Tibial artery (tissue), 4 donors: ENCODE data around the gene RHCE.
"Not testable (repeated sequence)": the region's sequence is repeated elsewhere in the genome, so short reads cannot be mapped to it uniquely, and the experiment has no call there.

ENCODE experiments used
- DNase-seq, 2 donors: peaks; one replicate each; pipeline ENCODE4 v3.0.0-alpha.2; 2019
- H3K27ac ChIP-seq, 2 donors: fragments of 200-600 bp; sonication (generic) in 1 of 2; 1 replicate in 1 of 2; 2 replicates in 1 of 2; pipeline ENCODE4 v1.5.1; 2018 to 2019; ENCODE audit warnings: mild to moderate bottlenecking in 1 of 2
- H3K27me3 ChIP-seq, 2 donors: fragments of 200-600 bp; sonication (generic) in 1 of 2; one replicate each; pipeline versions ENCODE4 v1.5.1 to v1.6.0; 2016 to 2019
- H3K36me3 ChIP-seq, 3 donors: fragments of 200-600 bp; sonication (generic) in 2 of 3; one replicate each; pipeline ENCODE4 v1.5.1; 2016 to 2019; ENCODE audit warnings: mild to moderate bottlenecking in 2 of 3
- H3K4me1 ChIP-seq, 4 donors: fragments of 200-600 bp; sonication (generic) in 2 of 4; 1 replicate in 3 of 4; 2 replicates in 1 of 4; pipeline ENCODE4 v1.5.1; 2016 to 2019
- H3K4me3 ChIP-seq, 2 donors: fragments of 200-600 bp; sonication (generic) in 1 of 2; 1 replicate in 1 of 2; 2 replicates in 1 of 2; pipeline ENCODE4 v1.5.1; 2018 to 2019; ENCODE audit warnings: mild to moderate bottlenecking in 2 of 2
- H3K9me3 ChIP-seq, 3 donors: fragments of 200-600 bp; sonication (generic) in 1 of 3; one replicate each; pipeline ENCODE4 v1.5.1; 2016 to 2019
- intact Hi-C: fragments of 100-400 bp; cut with DNase I; formaldehyde crosslinking; loops from one replicate; pipeline ENCODE4 v1.15.0; 2023; ENCODE audit warnings: low total_unique reads
- TF ChIP-seq, protein P1 (sequence below), 2 experiments: fragments of 200-600 bp in 1 of 2; fragments of 450-650 bp in 1 of 2; IDR thresholded peaks; one replicate each; pipeline ENCODE4 v1.5.1; 2017 to 2019; ENCODE audit warnings: antibody characterized with exemption in 2 of 2, mild to moderate bottlenecking in 1 of 2, moderate library complexity in 1 of 2

The RHCE gene

GRCh38 chr1:25461849-25462248 lies 41.2 kb upstream of the RHCE start:
- DNase-seq: no peak
- Histone ChIP-seq H3K27me3 (no peaks in the 10 kb centered on the region), H3K27ac (no peak overlapping the region), H3K9me3 (no peaks in the 10 kb centered on the region), H3K4me1 (peaks cover 0 to 63% (median 17%) of the 10 kb centered on the region in 4 donors), H3K4me3 (no peak overlapping the region), H3K36me3 (peaks cover 0 to 24% (median 23%) of the 10 kb centered on the region in 3 donors)
- intact Hi-C loops: no loop called here
- TF ChIP-seq, protein P1, sequence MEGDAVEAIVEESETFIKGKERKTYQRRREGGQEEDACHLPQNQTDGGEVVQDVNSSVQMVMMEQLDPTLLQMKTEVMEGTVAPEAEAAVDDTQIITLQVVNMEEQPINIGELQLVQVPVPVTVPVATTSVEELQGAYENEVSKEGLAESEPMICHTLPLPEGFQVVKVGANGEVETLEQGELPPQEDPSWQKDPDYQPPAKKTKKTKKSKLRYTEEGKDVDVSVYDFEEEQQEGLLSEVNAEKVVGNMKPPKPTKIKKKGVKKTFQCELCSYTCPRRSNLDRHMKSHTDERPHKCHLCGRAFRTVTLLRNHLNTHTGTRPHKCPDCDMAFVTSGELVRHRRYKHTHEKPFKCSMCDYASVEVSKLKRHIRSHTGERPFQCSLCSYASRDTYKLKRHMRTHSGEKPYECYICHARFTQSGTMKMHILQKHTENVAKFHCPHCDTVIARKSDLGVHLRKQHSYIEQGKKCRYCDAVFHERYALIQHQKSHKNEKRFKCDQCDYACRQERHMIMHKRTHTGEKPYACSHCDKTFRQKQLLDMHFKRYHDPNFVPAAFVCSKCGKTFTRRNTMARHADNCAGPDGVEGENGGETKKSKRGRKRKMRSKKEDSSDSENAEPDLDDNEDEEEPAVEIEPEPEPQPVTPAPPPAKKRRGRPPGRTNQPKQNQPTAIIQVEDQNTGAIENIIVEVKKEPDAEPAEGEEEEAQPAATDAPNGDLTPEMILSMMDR (IDR thresholded peaks at IDR 0.05): no peak

GRCh38 chr1:25460816-25461215 lies 40.2 kb upstream of the RHCE start:
- H3K9me3 ChIP-seq, H3K27me3 ChIP-seq, H3K27ac ChIP-seq, H3K4me3 ChIP-seq, intact Hi-C loops, DNase-seq: not testable (repeated sequence)
- Histone ChIP-seq H3K36me3 (peaks cover 0 to 33% (median 33%) of the 10 kb centered on the region in 3 donors), H3K4me1 (peaks cover 0 to 59% (median 17%) of the 10 kb centered on the region in 4 donors)

DNA sequence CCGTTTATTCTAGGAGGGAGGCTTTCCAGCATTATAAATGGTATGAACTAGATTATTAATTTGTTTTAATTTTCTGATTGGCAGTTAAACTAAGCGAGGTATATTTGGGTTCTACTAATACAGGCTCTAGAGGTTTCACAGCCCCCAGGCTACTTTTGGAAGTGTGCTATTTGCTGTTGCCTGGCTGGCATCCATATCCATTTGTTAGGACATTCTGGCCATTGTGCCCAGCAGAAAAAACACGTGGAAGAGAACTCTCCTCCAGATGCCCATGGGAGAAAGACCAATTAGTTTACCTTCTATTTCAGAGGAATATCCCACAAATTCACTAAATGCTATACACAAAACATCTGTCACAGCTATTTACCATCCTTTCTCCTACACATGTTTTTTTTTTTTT lies 39.4 kb upstream of the RHCE start:
- H3K27ac ChIP-seq: peak overlapping the region in 1 of 2 donors; percentile 22
- peaks cover 0 to 38% (median 36%) of the 10 kb centered on the region in 3 donors for H3K36me3 ChIP-seq
- no peaks in the 10 kb centered on the region for H3K27me3 ChIP-seq
- TF ChIP-seq, protein P1 (IDR thresholded peaks at IDR 0.05): no peak
- peaks cover 0 to 59% (median 17%) of the 10 kb centered on the region in 4 donors for H3K4me1 ChIP-seq
- intact Hi-C loops: no loop called here
- no peaks in the 10 kb centered on the region for H3K9me3 ChIP-seq
- H3K4me3 ChIP-seq: no peak overlapping the region
- DNase-seq: no peak

DNA sequence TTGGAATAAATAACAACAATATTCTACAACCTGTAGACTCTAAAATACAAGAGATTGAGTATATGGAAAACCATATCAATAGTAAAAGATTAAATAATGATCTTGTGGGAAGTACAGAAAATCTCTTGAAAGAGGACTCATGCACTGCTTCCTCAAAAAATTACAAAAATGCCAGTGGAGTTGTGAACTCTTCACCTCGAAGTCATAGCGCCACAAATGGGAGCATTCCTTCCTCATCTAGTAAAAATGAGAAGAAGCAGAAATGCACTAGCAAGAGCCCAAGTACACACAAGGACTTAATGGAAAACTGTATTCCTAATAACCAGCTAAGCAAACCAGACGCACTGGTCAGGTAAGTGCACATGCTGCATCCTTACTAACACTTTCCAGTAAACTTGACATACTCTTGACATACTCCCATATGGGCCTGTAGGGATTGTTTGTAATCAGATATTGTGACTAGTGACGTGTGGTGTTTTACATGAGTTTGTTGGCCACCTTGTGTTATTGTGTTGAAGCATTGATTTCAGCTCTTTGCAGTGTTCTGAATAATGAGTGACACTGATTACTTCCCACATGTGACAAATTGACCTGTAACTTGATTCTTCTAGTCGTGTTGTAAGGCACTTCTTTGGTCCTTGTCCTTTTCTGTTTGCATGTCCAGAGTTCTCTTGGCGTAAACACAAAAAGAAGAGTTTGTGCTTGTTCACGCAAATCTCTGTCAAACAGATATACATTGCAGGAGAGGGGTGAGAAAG lies 38.1 kb upstream of the RHCE start:
- Histone ChIP-seq H3K4me3 (no peak overlapping the region), H3K9me3 (no peaks in the 10 kb centered on the region), H3K36me3 (peaks cover 5 to 42% (median 38%) of the 10 kb centered on the region in 3 donors), H3K27me3 (no peaks in the 10 kb centered on the region), H3K27ac (no peak overlapping the region), H3K4me1 (peaks cover 0 to 55% (median 17%) of the 10 kb centered on the region in 4 donors)
- TF ChIP-seq, protein P1 (IDR thresholded peaks at IDR 0.05): no peak
- no peak for DNase-seq
- intact Hi-C loops: no loop called here

DNA sequence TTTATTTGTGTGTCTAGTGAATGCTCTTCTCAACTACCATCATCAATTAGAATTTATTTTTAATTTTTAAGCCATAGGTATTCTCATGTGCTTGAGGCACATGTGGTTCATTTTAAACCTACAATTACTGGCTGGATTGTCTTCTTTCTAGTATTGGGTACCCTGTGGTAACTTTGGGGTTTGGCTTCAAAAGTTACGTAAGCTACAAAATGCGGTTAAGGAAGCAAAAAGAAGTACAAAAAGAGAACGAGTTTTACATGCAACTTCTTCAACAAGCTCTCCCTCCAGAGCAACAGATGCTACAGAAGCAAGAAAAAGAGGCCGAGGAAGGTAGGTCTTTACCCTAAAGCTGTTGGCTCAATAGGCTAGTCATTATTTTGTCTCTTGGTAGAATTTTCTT lies 35.9 kb upstream of the RHCE start:
- Histone ChIP-seq H3K36me3 (peaks cover 5 to 42% (median 38%) of the 10 kb centered on the region in 3 donors), H3K4me1 (peaks cover 0 to 34% (median 7%) of the 10 kb centered on the region in 4 donors), H3K9me3 (no peaks in the 10 kb centered on the region), H3K4me3 (no peak overlapping the region), H3K27ac (no peak overlapping the region), H3K27me3 (no peaks in the 10 kb centered on the region)
- TF ChIP-seq, protein P1 (IDR thresholded peaks at IDR 0.05): no peak
- DNase-seq: no peak
- intact Hi-C loops: no loop called here

DNA sequence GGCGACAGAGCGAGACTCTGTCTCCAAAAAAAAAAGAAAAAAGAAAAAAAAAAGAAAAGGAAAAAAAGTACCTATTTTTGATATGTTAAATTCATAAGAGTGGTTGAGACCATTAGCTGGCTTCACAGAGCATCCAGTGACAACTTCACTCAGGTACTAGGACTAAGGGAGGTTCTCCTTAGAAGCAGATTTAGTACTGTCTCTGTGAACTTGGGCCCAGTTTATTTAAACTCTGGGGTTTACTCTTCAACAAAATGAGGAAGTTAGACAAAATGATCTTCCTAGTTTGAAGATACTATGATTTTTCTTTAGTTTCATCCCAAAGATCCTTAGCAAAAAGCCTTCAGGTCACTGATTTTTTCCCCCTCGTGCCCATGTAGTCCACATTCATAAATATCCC lies 31.3 kb upstream of the RHCE start:
- H3K4me1 ChIP-seq: no peaks in the 10 kb centered on the region
- TF ChIP-seq, protein P1 (IDR thresholded peaks at IDR 0.05): no peak
- H3K36me3 ChIP-seq: peaks cover 5 to 36% (median 19%) of the 10 kb centered on the region in 3 donors
- H3K4me3 ChIP-seq: no peak overlapping the region
- intact Hi-C loops: no loop called here
- DNase-seq: no peak
- no peak overlapping the region for H3K27ac ChIP-seq
- H3K27me3 ChIP-seq: no peaks in the 10 kb centered on the region
- no peaks in the 10 kb centered on the region for H3K9me3 ChIP-seq
